SK-N-MC (cell line): ENCODE data around the gene IGFL3.
"Not testable (repeated sequence)": the region's sequence is repeated elsewhere in the genome, so short reads cannot be mapped to it uniquely, and the experiment has no call there.

Experiments
- DNase-seq: peaks from one replicate; pipeline ENCODE4 v3.0.0-alpha.2; 2011; ENCODE audit warnings: low read depth, low spot score
- H3K27ac ChIP-seq: fragments of 200-600 bp; sonication (generic); 2 replicates; pipeline ENCODE4 v1.5.1; 2016; ENCODE audit warnings: mixed run types
- H3K36me3 ChIP-seq: fragments of 200-600 bp; sonication (generic); 2 replicates; pipeline ENCODE4 v1.6.1; 2017; ENCODE audit warnings: antibody characterized with exemption, low read length, mixed read lengths; ENCODE audit not compliant: insufficient read depth
- H3K4me3 ChIP-seq: fragments of 200-600 bp; sonication (generic); 2 replicates; pipeline ENCODE4 v1.5.1; 2016
- H3K9ac ChIP-seq: fragments of 200-600 bp; sonication (generic); 2 replicates; pipeline ENCODE4 v1.8.0; 2017; ENCODE audit warnings: mixed run types, mixed read lengths; ENCODE audit not compliant: insufficient read length
- H3K9me3 ChIP-seq: fragments of 200-600 bp; sonication (generic); 2 replicates; pipeline ENCODE4 v1.6.1; 2017; ENCODE audit warnings: low read depth, mild to moderate bottlenecking, antibody characterized with exemption, low read length, moderate library complexity, mixed read lengths
- EZH2 ChIP-seq: fragments of 200-600 bp; sonication (generic); IDR thresholded peaks from one replicate; pipeline ENCODE4 v1.6.1; 2017; ENCODE audit warnings: antibody characterized with exemption
- FOXP2 ChIP-seq: optimal IDR thresholded peaks from 2 replicates; pipeline ENCODE3; 2011; ENCODE audit warnings: mild to moderate bottlenecking, moderate library complexity; ENCODE audit not compliant: insufficient read depth; ENCODE audit errors: extremely low read length, control extremely low read depth
- POLR2AphosphoS5 ChIP-seq: IDR thresholded peaks from 2 replicates; pipeline ENCODE4 v1.6.1; 2012; ENCODE audit warnings: mild to moderate bottlenecking, low read depth, low read length, borderline replicate concordance

The IGFL3 gene

GRCh38 chr19:46124638-46125115 lies at the start of gene IGFL3:
Gene IGFL3 (minus strand): TSS chr19:46124688. CDS start chr19:46124649, 39 bp downstream.
- no peak within 1 kb of the TSS for H3K9ac ChIP-seq
- H3K9me3 ChIP-seq, result no peaks in the 10 kb centered on the region
- H3K36me3 ChIP-seq, result no peaks in the 10 kb centered on the region
- H3K4me3 ChIP-seq, result no peak within 1 kb of the TSS
- TF ChIP-seq EZH2 (no peak), FOXP2 (no peak), POLR2AphosphoS5 (no peak)
- no peak for DNase-seq
- H3K27ac ChIP-seq, result no peak within 1 kb of the TSS

GRCh38 chr19:46173886-46174480 lies 49.5 kb upstream of the IGFL3 start:
- Histone ChIP-seq H3K27ac (no peak overlapping the region), H3K9me3 (no peaks in the 10 kb centered on the region), H3K4me3 (no peak overlapping the region), H3K36me3 (no peaks in the 10 kb centered on the region), H3K9ac (no peak overlapping the region)
- DNase-seq, result no peak
- TF ChIP-seq FOXP2 (no peak), EZH2 (no peak), POLR2AphosphoS5 (no peak)

- no peaks in the 10 kb centered on the region for H3K36me3 ChIP-seq
- no peak overlapping the region for H3K4me3 ChIP-seq
- no peak for DNase-seq
- H3K9ac ChIP-seq, result no peak overlapping the region
- TF ChIP-seq EZH2 (no peak), POLR2AphosphoS5 (no peak), FOXP2 (no peak)
- H3K27ac ChIP-seq, result no peak overlapping the region
- no peaks in the 10 kb centered on the region for H3K9me3 ChIP-seq
Observed at GRCh38 chr19:46162731-46163130, 38.2 kb upstream of the IGFL3 start.

- not testable (repeated sequence) for H3K36me3 ChIP-seq, H3K4me3 ChIP-seq
Observed at GRCh38 chr19:46161642-46162257, 37.3 kb upstream of the IGFL3 start.

GRCh38 chr19:46160233-46160775 lies 35.8 kb upstream of the IGFL3 start:
- TF ChIP-seq EZH2 (no peak), POLR2AphosphoS5 (no peak), FOXP2 (no peak)
- H3K27ac ChIP-seq, result no peak overlapping the region
- no peak overlapping the region for H3K4me3 ChIP-seq
- no peak overlapping the region for H3K9ac ChIP-seq
- no peaks in the 10 kb centered on the region for H3K9me3 ChIP-seq
- no peaks in the 10 kb centered on the region for H3K36me3 ChIP-seq
- DNase-seq, result no peak

More at GRCh38 chr19:46161642-46162257, 37.3 kb upstream of the IGFL3 start:
- H3K27ac ChIP-seq, H3K9me3 ChIP-seq, DNase-seq, H3K9ac ChIP-seq: not testable (repeated sequence)

GRCh38 chr19:46159418-46160232 lies 35.1 kb upstream of the IGFL3 start:
- no peak for DNase-seq
- Histone ChIP-seq H3K36me3 (no peaks in the 10 kb centered on the region), H3K4me3 (no peak overlapping the region), H3K9ac (no peak overlapping the region), H3K27ac (no peak overlapping the region), H3K9me3 (no peaks in the 10 kb centered on the region)
- no peak for TF ChIP-seq FOXP2
- no peak for TF ChIP-seq POLR2AphosphoS5
- no peak for TF ChIP-seq EZH2

- TF ChIP-seq EZH2, result no peak
- no peak for TF ChIP-seq FOXP2
- TF ChIP-seq POLR2AphosphoS5, result no peak
- no peaks in the 10 kb centered on the region for H3K36me3 ChIP-seq
- no peak overlapping the region for H3K9ac ChIP-seq
- no peak overlapping the region for H3K27ac ChIP-seq
- H3K9me3 ChIP-seq, result no peaks in the 10 kb centered on the region
- no peak for DNase-seq
- no peak overlapping the region for H3K4me3 ChIP-seq
Observed at GRCh38 chr19:46155237-46155636, 30.7 kb upstream of the IGFL3 start.

GRCh38 chr19:46150606-46151005 lies 26.1 kb upstream of the IGFL3 start:
- no peak overlapping the region for H3K9ac ChIP-seq
- no peak overlapping the region for H3K27ac ChIP-seq
- TF ChIP-seq POLR2AphosphoS5 (no peak), EZH2 (no peak), FOXP2 (no peak)
- no peaks in the 10 kb centered on the region for H3K9me3 ChIP-seq
- DNase-seq, result no peak
- no peak overlapping the region for H3K4me3 ChIP-seq
- no peaks in the 10 kb centered on the region for H3K36me3 ChIP-seq
